Left lung (tissue), 10 donors: ENCODE measurements around the gene SLC6A18. TPM values are rescaled to one million over a fixed set of nuclear protein-coding genes. Genes with fewer than 3 reads are reported as not detected.

Experiments
- ATAC-seq: fragments of 200-7000 bp; cut with Tn5 transposase; one replicate; pipeline ENCODE4 v1.9.1; 2020; ENCODE audit warnings: moderate library complexity
- DNase-seq, 4 donors: peaks; one replicate each; pipeline ENCODE4 v3.0.0-alpha.2; 2013 to 2020
- H3K27ac ChIP-seq, 2 donors: fragments of 200-600 bp; sonication (generic) in 1 of 2; one replicate each; pipeline versions ENCODE4 v1.5.0 to v1.8.0; 2020 to 2021
- H3K27me3 ChIP-seq, 2 donors: fragments of 200-600 bp; sonication (generic) in 1 of 2; one replicate each; pipeline versions ENCODE4 v1.5.0 to v1.8.0; 2020 to 2021
- H3K36me3 ChIP-seq, 2 donors: fragments of 200-600 bp; sonication (generic) in 1 of 2; one replicate each; pipeline versions ENCODE4 v1.5.0 to v1.8.0; 2020 to 2021
- H3K4me1 ChIP-seq, 2 donors: fragments of 200-600 bp; one replicate each; pipeline ENCODE4 v1.8.0; 2021
- H3K4me3 ChIP-seq, 2 donors: fragments of 200-600 bp; sonication (generic) in 1 of 2; one replicate each; pipeline versions ENCODE4 v1.5.0 to v1.8.0; 2020 to 2021; ENCODE audit warnings: mild to moderate bottlenecking in 1 of 2
- H3K9me3 ChIP-seq, 2 donors: fragments of 200-600 bp; sonication (generic) in 1 of 2; one replicate each; pipeline versions ENCODE4 v1.5.0 to v1.8.0; 2020 to 2021
- intact Hi-C, 2 donors: fragments of 100-400 bp; cut with DNase I; formaldehyde crosslinking; loops; one replicate each; pipeline versions ENCODE4 v1.11.2 to v1.14.2; 2022
- polyA plus RNA-seq, 6 donors: library from polyadenylated mRNA; unstranded; fragments of 120-200 nt; gene quantifications; one replicate each; pipeline ENCODE4 v1.2.1, GENCODE V29; 2013; ENCODE audit not compliant: insufficient read length in 6 of 6
- total RNA-seq, 2 donors: library from RNA; stranded (reverse); fragmentation: NEBNext Ultra II Directional; extraction: Animal tissue kit (Norgen Biotek cat#: 25700); gene quantifications; one replicate each; pipeline ENCODE4 v1.2.1, GENCODE V29; 2021
- TF ChIP-seq, protein P1 (sequence below), 2 donors: fragments of 200-600 bp; sonication (generic) in 1 of 2; IDR thresholded peaks; one replicate each; pipeline versions ENCODE4 v1.5.0 to v1.8.0; 2021; ENCODE audit warnings: antibody characterized with exemption in 2 of 2
- donor health status: DM: no; HTN: yes; CAD: no.
- donor health status: DM: no; HTN: no; CAD: no.

The SLC6A18 gene
- total and polyA plus RNA-seq, 8 donors = 0.18 TPM; not detected in 7

DNA sequence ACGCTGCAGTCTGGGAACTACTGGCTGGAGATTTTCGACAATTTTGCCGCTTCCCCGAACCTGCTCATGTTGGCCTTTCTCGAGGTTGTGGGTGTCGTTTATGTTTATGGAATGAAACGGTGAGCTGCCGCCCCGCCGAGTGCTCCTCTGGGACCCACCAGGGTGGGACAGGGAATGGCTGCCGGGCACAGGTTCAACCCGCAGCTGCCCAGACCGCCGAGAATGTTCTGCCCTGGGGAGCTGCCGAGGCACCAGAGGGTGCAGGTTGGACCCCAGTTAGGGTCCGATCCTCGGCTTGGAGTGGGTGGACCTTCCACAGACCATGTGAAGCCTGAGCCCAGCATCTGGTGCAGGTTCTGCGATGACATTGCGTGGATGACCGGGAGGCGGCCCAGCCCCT is 19.1 kb downstream of the SLC6A18 start:
- H3K27ac ChIP-seq = no peak overlapping the region
- H3K4me3 ChIP-seq = no peak overlapping the region
- H3K27me3 ChIP-seq = peaks cover 14 to 67% of the 10 kb centered on the region in 2 donors
- intact Hi-C loops = no loop called here
- TF ChIP-seq, protein P1, sequence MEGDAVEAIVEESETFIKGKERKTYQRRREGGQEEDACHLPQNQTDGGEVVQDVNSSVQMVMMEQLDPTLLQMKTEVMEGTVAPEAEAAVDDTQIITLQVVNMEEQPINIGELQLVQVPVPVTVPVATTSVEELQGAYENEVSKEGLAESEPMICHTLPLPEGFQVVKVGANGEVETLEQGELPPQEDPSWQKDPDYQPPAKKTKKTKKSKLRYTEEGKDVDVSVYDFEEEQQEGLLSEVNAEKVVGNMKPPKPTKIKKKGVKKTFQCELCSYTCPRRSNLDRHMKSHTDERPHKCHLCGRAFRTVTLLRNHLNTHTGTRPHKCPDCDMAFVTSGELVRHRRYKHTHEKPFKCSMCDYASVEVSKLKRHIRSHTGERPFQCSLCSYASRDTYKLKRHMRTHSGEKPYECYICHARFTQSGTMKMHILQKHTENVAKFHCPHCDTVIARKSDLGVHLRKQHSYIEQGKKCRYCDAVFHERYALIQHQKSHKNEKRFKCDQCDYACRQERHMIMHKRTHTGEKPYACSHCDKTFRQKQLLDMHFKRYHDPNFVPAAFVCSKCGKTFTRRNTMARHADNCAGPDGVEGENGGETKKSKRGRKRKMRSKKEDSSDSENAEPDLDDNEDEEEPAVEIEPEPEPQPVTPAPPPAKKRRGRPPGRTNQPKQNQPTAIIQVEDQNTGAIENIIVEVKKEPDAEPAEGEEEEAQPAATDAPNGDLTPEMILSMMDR (IDR thresholded peaks at IDR 0.05) = no peak
- DNase-seq (no peak), ATAC-seq (no peak)
- H3K9me3 ChIP-seq = no peaks in the 10 kb centered on the region
- no peaks in the 10 kb centered on the region for H3K36me3 ChIP-seq
- no peaks in the 10 kb centered on the region for H3K4me1 ChIP-seq

DNA sequence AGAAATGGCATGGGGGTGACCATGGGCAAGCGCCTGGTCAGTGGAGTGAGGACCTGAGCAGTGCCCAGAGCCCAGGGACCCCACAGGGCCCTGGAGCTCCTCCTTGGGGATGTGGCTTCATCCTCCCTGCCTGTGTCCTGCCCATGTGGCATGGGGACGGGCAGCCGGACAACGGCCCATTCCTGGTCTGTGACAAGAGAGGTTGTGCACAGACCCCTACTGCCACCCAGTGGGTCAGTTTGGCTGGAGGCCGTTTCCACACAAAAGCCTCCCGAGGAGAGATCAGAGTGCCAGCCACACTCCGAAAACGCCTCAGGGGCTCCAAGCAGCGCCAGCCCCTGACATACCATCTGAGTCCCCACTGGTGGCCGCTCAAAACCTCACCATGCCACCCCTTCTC is 19.8 kb downstream of the SLC6A18 start:
- Histone ChIP-seq H3K27me3 (peaks cover 14 to 75% of the 10 kb centered on the region in 2 donors), H3K4me3 (no peak overlapping the region), H3K36me3 (no peaks in the 10 kb centered on the region), H3K9me3 (no peaks in the 10 kb centered on the region), H3K4me1 (no peaks in the 10 kb centered on the region), H3K27ac (no peak overlapping the region)
- intact Hi-C loops = no loop called here
- DNase-seq (no peak), ATAC-seq (no peak)
- TF ChIP-seq, protein P1 (IDR thresholded peaks at IDR 0.05) = no peak

DNA sequence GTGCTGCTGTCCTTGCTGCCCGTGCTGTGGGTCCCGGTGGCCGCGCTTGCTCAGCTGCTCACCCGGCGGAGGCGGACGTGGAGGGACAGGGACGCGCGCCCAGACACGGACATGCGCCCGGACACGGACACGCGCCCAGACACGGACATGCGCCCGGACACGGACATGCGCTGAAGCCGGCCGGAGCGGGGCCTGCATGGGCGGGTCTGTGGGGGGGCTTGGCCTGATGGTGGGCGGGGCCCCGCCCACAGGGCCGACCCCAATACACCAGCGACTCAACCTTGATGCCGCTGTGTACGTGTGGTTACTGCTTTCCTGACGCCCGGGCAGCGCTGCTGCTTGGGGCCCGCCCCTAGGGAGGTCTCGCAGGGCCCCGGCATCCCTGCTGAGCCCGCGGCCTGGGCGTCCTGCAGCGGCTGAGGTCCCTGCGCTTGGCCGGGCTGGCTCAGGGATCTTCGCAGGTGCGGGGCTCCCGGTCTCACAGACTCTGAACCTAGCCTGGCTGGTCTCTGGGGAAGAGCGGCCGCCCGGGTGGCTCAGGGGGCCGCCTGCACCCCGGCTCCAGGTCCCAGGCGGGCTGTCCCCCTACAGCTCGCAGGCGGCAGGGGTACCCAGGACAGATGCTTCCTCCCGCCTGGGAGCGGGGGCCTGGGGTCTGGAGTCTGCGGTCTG is 20.9 kb downstream of the SLC6A18 start:
- H3K9me3 ChIP-seq = no peaks in the 10 kb centered on the region
- H3K36me3 ChIP-seq = no peaks in the 10 kb centered on the region
- no peak for DNase-seq
- H3K4me3 ChIP-seq = no peak overlapping the region
- H3K27ac ChIP-seq = no peak overlapping the region
- TF ChIP-seq, protein P1 (IDR thresholded peaks at IDR 0.05) = no peak
- intact Hi-C loops = no loop called here
- H3K27me3 ChIP-seq = peaks cover 14 to 75% of the 10 kb centered on the region in 2 donors
- no peaks in the 10 kb centered on the region for H3K4me1 ChIP-seq
- ATAC-seq = no peak

DNA sequence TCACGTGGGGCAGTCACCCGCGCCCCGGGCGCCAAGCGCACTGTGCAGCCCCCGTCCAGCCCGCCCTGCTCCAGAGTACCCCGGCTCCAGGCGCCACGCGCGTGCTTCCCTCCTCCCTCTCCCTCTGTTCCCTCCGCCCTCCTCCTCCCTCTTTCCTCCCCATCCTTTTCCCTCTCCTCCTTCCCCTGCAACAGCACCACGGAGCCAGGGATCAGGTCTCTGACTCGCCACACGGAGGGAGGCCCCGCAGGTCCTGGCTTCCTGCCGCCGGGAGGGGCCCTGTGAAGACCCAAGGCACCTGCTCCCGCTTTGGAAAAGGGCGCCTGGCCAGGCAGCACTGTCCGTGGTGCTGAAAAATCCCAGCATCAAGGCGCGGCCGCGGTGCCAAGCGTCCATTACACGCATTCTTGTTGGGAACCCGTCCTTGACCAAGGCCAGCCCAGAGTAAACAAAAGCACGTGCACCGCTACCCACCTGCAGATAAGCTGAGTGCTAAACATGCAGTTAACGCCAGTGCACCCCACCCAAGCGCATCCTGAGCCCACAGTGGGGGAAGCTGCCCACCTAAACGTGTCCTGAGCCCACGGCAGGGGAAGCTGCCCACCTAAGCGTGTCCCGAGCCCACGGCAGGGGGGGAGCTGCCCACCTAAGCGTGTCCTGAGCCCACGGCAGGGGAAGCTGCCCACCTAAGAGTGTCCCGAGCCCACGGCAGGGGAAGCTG is 21.7 kb downstream of the SLC6A18 start:
- ATAC-seq (peak; percentile 74), DNase-seq (peak in 2 of 4 donors; percentile 62 to 64)
- TF ChIP-seq, protein P1 (IDR thresholded peaks at IDR 0.05) = no peak
- H3K9me3 ChIP-seq = no peaks in the 10 kb centered on the region
- peaks cover 14 to 79% of the 10 kb centered on the region in 2 donors for H3K27me3 ChIP-seq
- no peak overlapping the region for H3K27ac ChIP-seq
- no peaks in the 10 kb centered on the region for H3K36me3 ChIP-seq
- no peaks in the 10 kb centered on the region for H3K4me1 ChIP-seq
- intact Hi-C loops = no loop called here
- H3K4me3 ChIP-seq = no peak overlapping the region

DNA sequence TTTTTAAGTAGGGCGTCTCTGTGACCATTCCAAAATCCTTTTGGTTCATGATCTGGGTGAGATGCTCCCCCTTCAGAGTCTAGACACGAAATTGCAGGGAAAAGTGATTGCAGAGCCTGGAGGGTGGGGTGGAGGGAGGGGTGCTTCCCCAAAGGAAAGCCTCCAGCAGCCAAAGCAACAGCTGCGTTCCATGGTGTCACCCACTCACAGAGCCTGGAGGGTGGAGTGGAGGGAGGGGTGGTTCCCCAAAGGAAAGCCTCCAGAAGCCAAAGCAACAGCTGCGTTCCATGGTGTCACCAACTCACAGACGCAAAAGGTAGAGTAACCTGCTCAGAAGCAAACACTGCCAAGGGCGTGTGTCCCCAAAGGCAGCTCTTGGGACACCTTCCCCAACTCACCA is 22.6 kb downstream of the SLC6A18 start:
- ATAC-seq (no peak), DNase-seq (no peak)
- H3K36me3 ChIP-seq = no peaks in the 10 kb centered on the region
- TF ChIP-seq, protein P1 (IDR thresholded peaks at IDR 0.05) = no peak
- peaks cover 14 to 76% of the 10 kb centered on the region in 2 donors for H3K27me3 ChIP-seq
- intact Hi-C loops = no loop called here
- H3K9me3 ChIP-seq = no peaks in the 10 kb centered on the region
- no peak overlapping the region for H3K27ac ChIP-seq
- no peaks in the 10 kb centered on the region for H3K4me1 ChIP-seq
- no peak overlapping the region for H3K4me3 ChIP-seq
